ENCODE data around the gene MEGF6. TPM values are rescaled to one million over a fixed set of nuclear protein-coding genes. Genes with fewer than 3 reads are reported as not detected.

The MEGF6 gene
- total RNA-seq, 1 experiment from 2014 or later = 65.3 TPM

DNA sequence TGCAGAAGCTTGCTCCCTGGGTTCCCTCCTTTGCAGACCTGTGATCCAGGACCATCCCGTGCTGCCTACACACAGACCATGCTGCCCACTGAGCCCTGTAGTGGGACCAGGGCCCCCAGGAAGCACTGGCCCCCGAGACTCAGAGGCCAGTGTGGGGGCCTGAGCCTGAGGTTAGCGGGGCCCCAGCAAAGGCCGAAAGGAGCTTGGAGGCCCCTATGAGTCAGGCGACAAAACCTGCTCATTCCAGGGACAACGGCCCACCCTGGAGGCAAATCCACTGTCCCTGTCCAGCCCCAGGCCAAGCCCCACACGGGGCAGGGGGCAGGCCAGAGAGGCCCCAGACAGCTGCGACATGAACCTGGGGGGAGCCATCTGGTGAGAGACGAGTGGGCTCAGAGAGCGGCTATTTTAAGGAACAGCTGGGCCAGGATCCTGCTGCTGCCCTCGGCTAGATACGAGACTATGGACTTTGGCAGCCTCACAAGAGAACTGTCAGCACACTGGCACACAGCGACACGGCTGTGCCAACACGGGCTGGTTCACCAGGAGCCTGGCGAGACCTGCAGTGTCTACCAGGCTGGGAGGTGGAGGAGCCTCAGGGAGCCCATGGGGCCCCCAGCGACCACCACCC lies 82.1 kb downstream of the MEGF6 start:
- POLR2A ChIA-PET (ENCODE audit: unreplicated experiment) = no interaction called here
- H3K4me2 ChIP-seq = peak overlapping the region; percentile 100; the same call in 1 of the 2 replicates

DNA sequence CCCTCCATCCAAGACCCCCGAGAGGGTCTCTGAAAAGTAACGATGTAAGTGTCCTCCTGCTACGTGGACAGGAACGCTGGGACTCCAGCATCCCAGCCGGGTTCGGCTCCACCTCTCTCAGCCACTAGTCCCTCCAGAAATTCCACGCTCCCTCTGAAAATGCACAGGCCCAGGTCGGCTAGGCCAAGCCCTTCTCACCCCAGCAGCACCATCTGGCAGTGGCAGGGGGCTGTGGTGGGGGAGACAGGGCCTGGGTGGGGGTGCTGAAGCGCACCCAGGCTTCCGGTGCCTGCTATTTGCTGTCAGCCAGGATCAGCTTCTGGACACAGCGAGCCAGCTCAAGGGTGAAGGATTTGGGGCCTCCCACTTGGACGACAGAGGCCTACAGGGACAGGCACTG lies 83.5 kb downstream of the MEGF6 start:
- Histone ChIP-seq H2AFZ (no peak overlapping the region), H3K4me2 (no peak overlapping the region), H3K4me1 (replicated peaks; ENCODE audit: insufficient read depth) (peaks cover 10% of the 10 kb centered on the region), H3K9me3 (ENCODE audit: insufficient read depth, low read depth) (no peaks in the 10 kb centered on the region), H3K36me3 (ENCODE audit: low read depth) (no peaks in the 10 kb centered on the region), H3K27ac (no peak overlapping the region), H3K9me2 (ENCODE audit: insufficient read depth) (no peaks in the 10 kb centered on the region), H3F3A (ENCODE audit: insufficient read depth, low read depth) (no peaks in the 10 kb centered on the region; the same call in 1 of the 2 replicates), H4K20me1 (ENCODE audit: insufficient read depth) (peaks cover 29% of the 10 kb centered on the region), H3K4me3 (no peak overlapping the region), H3K79me2 (ENCODE audit: low read depth) (peaks cover 8% of the 10 kb centered on the region; the same call in 1 of the 2 replicates), H3K27me3 (ENCODE audit: insufficient read depth, low read depth) (no peaks in the 10 kb centered on the region)
- no TSS peak for BruUV-seq (replicated peaks)
- no peak for TF ChIP-seq EZH2 (IDR thresholded peaks at IDR 0.05; ENCODE audit: low read depth)
- TF ChIP-seq, protein P1, sequence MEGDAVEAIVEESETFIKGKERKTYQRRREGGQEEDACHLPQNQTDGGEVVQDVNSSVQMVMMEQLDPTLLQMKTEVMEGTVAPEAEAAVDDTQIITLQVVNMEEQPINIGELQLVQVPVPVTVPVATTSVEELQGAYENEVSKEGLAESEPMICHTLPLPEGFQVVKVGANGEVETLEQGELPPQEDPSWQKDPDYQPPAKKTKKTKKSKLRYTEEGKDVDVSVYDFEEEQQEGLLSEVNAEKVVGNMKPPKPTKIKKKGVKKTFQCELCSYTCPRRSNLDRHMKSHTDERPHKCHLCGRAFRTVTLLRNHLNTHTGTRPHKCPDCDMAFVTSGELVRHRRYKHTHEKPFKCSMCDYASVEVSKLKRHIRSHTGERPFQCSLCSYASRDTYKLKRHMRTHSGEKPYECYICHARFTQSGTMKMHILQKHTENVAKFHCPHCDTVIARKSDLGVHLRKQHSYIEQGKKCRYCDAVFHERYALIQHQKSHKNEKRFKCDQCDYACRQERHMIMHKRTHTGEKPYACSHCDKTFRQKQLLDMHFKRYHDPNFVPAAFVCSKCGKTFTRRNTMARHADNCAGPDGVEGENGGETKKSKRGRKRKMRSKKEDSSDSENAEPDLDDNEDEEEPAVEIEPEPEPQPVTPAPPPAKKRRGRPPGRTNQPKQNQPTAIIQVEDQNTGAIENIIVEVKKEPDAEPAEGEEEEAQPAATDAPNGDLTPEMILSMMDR (conservative IDR thresholded peaks at IDR 0.05) = no peak
- POLR2A ChIA-PET (ENCODE audit: unreplicated experiment) = no interaction called here
- DNase-seq = no peak
- CTCF ChIA-PET = no interaction called here
- intact Hi-C loops (cut with micrococcal nuclease; ENCODE audit: unreplicated experiment) = no loop called here

More for the DNA sequence above, 82.1 kb downstream of the MEGF6 start:
- CTCF ChIA-PET = interaction anchor here (0.6 kb wide), 1 partner anchor 88 kb away, joined by 8 read pairs; no protein-coding TSS in a partner anchor
- H3K27ac ChIP-seq = no peak overlapping the region
- peaks cover 26% of the 10 kb centered on the region for H4K20me1 ChIP-seq (ENCODE audit: insufficient read depth)
- no peak overlapping the region; the same call in 1 of the 2 replicates for H3K4me3 ChIP-seq
- H3K9me3 ChIP-seq (ENCODE audit: insufficient read depth, low read depth) = no peaks in the 10 kb centered on the region
- peaks cover under 1% of the 10 kb centered on the region; the same call in 1 of the 2 replicates for H3F3A ChIP-seq (ENCODE audit: insufficient read depth, low read depth)
- no peaks in the 10 kb centered on the region for H3K36me3 ChIP-seq (ENCODE audit: low read depth)
- no TSS peak for BruUV-seq (replicated peaks)
- no peak overlapping the region for H2AFZ ChIP-seq
- intact Hi-C loops (cut with micrococcal nuclease; ENCODE audit: unreplicated experiment) = no loop called here
- no peak for DNase-seq
- TF ChIP-seq, protein P1 (conservative IDR thresholded peaks at IDR 0.05) = no peak
- TF ChIP-seq EZH2 (IDR thresholded peaks at IDR 0.05; ENCODE audit: low read depth) = no peak
- peaks cover 8% of the 10 kb centered on the region; the same call in 1 of the 2 replicates for H3K79me2 ChIP-seq (ENCODE audit: low read depth)
- H3K4me1 ChIP-seq (replicated peaks; ENCODE audit: insufficient read depth) = peaks cover 10% of the 10 kb centered on the region
- no peaks in the 10 kb centered on the region for H3K9me2 ChIP-seq (ENCODE audit: insufficient read depth)
- no peaks in the 10 kb centered on the region for H3K27me3 ChIP-seq (ENCODE audit: insufficient read depth, low read depth)

DNA sequence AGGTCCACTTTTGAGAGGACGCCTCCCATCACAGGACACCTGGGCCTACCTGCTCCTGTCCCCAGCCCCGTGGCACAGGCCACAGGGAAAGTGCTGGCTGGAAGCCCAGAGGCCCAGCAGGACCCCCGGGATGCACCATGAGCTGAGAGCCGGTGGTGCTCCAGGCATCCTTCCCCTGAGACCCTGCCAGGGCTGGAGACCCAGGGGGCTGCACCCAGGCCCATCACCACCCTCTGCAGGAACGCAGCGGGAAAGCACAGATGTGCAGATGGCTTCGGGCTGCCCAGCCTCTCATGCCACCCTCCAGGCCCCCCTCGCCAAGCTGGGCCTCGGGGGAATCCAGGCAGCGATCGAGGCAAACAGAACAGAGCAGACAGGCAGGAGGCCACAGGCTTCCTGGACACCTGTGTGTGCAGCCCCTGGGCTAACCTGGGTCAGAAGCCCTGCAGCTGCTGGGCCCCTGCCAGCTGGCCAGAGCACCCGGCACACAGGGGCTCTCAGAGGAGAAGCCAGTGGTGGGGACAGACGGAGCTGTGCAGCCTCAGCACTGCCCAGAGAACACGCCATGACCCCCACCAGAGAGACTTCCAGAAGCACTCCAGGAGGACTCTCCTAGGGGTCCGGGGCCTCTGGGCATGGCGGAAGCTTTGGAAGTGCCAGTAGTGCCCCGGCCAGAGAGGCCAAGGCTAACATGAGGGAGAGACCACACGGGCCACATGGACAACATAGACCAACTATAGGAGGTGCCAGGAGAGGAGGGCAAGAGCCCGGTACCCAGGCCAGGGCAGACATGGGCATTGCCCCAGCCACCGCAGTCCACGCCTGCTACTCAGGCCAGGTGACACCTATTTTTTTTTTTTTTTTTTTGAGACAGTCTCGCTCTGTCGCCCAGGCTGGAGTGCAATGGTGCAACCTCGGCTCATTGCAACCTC lies 85.5 kb downstream of the MEGF6 start:
- Histone ChIP-seq H3K4me1 (replicated peaks; ENCODE audit: insufficient read depth) (peaks cover 10% of the 10 kb centered on the region), H3K4me3 (no peak overlapping the region), H2AFZ (no peak overlapping the region), H3K9me3 (ENCODE audit: insufficient read depth, low read depth) (no peaks in the 10 kb centered on the region), H3K79me2 (ENCODE audit: low read depth) (peaks cover 8% of the 10 kb centered on the region; the same call in 1 of the 2 replicates), H3K4me2 (no peak overlapping the region), H3K27me3 (ENCODE audit: insufficient read depth, low read depth) (no peaks in the 10 kb centered on the region), H3K27ac (no peak overlapping the region), H3K9me2 (ENCODE audit: insufficient read depth) (no peaks in the 10 kb centered on the region), H3F3A (ENCODE audit: insufficient read depth, low read depth) (no peaks in the 10 kb centered on the region), H3K36me3 (ENCODE audit: low read depth) (no peaks in the 10 kb centered on the region), H4K20me1 (ENCODE audit: insufficient read depth) (peaks cover 29% of the 10 kb centered on the region)
- TF ChIP-seq, protein P1 (conservative IDR thresholded peaks at IDR 0.05) = no peak
- TF ChIP-seq EZH2 (IDR thresholded peaks at IDR 0.05; ENCODE audit: low read depth) = no peak
- no TSS peak for BruUV-seq (replicated peaks)
- CTCF ChIA-PET = no interaction called here
- intact Hi-C loops (cut with micrococcal nuclease; ENCODE audit: unreplicated experiment) = no loop called here
- POLR2A ChIA-PET (ENCODE audit: unreplicated experiment) = interaction anchor here (0.7 kb wide), 1 partner anchor 143 kb away, joined by 6 read pairs; no protein-coding TSS in a partner anchor
- DNase-seq = no peak

Data from PC-9 (cell line).